Measurements from ENCODE around the gene NGDN.

NGDN gene

DNA sequence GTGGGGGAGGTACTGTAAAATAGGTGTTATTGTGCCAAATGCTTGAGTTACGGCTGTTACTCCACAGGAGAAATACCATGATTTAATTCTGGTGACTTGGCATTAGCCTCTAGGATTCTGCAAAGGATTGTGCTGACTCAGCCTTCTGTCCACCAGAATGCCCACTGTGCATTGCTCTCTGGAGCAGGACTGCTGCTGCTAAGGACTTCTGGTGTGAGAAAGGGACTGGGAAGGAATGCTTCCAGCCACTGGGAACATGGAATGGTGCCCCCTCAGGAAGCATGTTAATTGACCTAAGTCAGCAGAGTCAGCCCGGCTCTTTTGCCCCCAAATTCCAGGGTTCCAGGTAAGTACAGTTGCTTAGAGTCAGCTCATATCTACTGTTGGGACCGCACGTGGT is 49.2 kb downstream of the NGDN start:
- no peak overlapping the region for H3K4me3 ChIP-seq (ENCODE audit: control insufficient read depth, low read depth, low read length)
- DNase-seq (ENCODE audit: low read depth): no peak
- TF ChIP-seq, protein P1, sequence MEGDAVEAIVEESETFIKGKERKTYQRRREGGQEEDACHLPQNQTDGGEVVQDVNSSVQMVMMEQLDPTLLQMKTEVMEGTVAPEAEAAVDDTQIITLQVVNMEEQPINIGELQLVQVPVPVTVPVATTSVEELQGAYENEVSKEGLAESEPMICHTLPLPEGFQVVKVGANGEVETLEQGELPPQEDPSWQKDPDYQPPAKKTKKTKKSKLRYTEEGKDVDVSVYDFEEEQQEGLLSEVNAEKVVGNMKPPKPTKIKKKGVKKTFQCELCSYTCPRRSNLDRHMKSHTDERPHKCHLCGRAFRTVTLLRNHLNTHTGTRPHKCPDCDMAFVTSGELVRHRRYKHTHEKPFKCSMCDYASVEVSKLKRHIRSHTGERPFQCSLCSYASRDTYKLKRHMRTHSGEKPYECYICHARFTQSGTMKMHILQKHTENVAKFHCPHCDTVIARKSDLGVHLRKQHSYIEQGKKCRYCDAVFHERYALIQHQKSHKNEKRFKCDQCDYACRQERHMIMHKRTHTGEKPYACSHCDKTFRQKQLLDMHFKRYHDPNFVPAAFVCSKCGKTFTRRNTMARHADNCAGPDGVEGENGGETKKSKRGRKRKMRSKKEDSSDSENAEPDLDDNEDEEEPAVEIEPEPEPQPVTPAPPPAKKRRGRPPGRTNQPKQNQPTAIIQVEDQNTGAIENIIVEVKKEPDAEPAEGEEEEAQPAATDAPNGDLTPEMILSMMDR (IDR thresholded peaks at IDR 0.05; ENCODE audit: control insufficient read depth, insufficient read depth, low read depth, low read length, missing control alignments): no peak

DNA sequence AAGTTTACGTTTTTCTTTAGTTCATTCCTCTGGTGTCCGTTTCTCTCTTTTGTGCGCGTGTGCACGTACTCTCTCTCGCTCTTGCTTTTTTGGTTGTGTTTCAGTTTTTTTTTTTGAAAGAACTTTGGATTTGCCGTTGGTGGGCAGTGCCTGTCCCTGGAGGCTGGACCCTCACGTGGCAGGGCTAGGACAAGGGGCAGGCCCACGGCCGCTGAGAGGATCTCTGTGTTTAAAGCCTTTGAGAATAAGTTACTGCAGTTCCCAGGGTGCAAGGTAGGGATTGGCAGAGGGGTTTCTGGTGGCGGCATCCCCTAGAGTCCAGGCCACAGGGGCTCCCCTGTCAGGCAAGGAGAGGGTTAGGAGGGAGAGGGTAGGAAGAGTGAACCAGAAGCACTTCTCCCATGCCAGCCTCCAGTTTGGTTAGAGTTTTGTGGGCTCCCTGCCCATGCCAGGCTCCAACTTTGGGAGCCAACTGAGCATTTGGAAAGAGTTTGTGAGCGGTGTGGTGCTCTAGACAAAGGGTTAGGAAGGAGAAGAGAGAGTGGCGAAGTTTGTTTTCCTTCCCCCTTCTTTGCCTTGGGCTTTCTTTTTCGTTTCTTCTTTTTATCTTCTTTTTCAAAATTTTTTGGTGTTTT is 51.5 kb downstream of the NGDN start:
- no peak overlapping the region for H3K4me3 ChIP-seq (ENCODE audit: control insufficient read depth, low read depth, low read length)
- TF ChIP-seq, protein P1 (IDR thresholded peaks at IDR 0.05; ENCODE audit: control insufficient read depth, insufficient read depth, low read depth, low read length, missing control alignments): no peak
- no peak for DNase-seq (ENCODE audit: low read depth)

DNA sequence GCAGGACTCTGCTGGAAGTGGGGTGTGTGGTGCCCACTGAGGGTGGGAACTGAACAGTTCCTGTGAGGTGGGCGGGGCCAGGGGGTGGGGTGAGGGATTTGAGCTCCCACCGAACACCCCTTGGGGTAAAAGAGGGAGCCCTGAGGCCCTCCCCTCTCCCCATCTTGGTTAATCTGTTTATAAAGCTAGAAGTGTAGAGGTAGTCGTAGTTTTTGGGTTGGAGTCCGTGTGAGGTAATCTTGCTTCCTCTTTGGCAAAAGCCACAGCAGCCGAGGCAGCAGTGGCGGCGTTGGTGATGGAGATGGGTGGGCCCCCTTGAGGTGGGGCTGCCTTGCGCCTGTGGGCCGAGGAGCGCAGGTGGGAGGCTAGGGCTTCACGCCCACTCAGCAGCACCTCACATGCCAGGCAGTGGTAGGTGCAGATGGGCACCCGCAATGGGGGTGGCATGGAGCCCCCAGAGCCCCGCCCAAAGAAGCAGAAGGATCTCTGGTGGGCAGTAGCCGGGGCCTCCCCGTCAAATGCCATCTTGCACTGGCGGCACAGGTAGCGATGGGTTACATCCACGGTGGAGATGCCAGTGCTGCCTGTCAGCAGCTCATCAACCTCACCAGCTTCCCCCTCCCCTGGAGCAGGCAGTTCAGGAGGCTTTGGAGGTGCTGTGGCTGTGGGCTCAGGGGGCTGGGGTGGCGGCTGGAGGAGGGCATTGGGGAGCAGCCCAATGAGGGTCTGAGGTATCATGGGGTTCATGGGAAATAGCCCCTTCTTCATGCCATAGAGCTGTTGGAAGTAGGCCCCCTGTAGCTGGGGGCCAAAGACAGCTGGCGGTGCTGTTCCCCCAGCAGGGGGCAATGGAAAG is 52.5 kb downstream of the NGDN start:
- TF ChIP-seq, protein P1 (IDR thresholded peaks at IDR 0.05; ENCODE audit: control insufficient read depth, insufficient read depth, low read depth, low read length, missing control alignments): no peak
- DNase-seq (ENCODE audit: low read depth): no peak
- H3K4me3 ChIP-seq (ENCODE audit: control insufficient read depth, low read depth, low read length): no peak overlapping the region

DNA sequence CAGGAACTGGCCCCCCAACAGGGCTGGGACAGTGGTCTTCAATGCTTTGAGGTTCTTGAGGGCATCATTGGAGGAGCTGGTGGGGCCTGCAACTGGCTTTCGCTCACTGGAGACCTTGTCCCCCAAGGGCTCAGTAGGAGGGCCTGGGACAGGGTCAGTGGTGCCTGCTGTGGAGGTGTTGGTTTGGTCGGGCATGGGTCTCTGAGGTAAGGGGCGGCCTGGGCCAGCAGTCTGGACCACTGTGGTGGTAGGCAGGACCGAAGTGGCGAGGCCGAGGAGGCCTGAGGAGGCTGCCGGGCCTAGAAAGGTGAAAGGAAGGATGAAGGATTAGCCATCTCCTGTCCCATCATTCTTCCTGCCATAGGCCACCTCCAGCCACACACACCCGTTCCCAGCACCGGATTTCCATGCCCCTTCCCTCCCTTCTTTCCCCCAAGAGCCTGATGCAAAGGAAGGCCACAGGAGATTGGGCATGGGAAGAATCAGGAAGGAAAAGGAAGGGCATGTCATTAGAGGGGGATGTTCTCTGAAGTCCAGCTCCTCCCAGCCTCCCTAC is 53.2 kb downstream of the NGDN start:
- no peak for DNase-seq (ENCODE audit: low read depth)
- no peak overlapping the region for H3K4me3 ChIP-seq (ENCODE audit: control insufficient read depth, low read depth, low read length)
- TF ChIP-seq, protein P1 (IDR thresholded peaks at IDR 0.05; ENCODE audit: control insufficient read depth, insufficient read depth, low read depth, low read length, missing control alignments): no peak

DNA sequence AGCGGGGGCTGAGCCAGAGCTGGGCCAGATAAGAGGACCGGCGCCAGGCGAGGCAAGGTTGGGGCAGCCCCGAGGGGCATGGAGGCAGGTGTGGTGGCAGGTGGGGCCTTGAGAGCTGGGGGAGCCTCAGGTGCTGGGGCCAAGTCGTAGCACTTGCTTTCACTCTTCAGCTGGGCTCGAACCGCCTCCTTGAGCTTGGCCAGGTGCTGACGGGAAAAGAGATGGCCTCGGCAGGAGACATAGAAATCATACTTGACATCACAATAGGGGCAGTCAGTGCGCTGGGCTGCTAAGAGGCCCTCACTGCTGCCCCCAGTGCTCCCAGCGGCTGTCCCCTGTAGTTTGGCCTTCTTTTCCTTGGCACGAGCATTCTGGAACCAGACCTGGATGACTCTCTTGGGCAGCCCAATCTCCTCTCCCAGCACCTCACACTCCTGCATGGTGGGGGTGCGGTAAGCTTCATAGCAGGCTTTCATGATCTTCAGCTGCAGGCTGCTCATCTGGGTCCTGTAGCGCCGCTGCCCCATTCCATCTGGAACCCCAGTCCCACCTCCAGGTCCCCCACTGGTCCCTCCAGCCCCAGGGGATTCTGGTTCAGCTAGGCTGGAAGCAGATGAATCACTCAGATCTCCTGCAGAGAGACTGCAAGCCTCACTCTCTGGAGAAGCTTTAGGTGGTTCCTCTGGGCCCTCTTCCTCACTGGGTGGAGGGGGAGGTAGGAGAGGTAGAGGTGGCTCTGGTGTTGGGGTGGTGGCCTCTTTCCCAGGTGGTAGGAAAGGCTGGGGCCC is 53.9 kb downstream of the NGDN start:
- no peak for DNase-seq (ENCODE audit: low read depth)
- TF ChIP-seq, protein P1 (IDR thresholded peaks at IDR 0.05; ENCODE audit: control insufficient read depth, insufficient read depth, low read depth, low read length, missing control alignments): no peak
- no peak overlapping the region for H3K4me3 ChIP-seq (ENCODE audit: control insufficient read depth, low read depth, low read length)

DNA sequence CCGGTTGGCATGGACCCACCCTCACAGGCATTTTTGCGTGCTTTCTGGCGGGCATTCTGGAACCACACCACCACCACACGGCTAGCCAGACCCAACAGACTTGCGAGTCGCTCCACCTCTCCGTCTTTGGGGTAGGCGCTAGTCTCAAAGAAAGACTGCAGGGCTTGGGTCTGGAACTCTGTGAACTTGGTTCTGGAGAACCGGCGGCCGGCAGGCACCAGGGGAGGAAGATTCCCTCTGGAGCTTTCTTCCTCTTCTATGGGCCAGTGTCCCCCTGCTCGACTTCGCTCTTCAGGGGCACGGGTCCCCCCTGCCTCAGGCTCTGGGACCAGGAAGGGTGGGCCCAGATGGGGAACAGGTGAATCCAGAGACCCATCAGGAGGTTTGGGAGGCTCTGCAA is 55.5 kb downstream of the NGDN start:
- no peak overlapping the region for H3K4me3 ChIP-seq (ENCODE audit: control insufficient read depth, low read depth, low read length)
- no peak for DNase-seq (ENCODE audit: low read depth)
- TF ChIP-seq, protein P1 (IDR thresholded peaks at IDR 0.05; ENCODE audit: control insufficient read depth, insufficient read depth, low read depth, low read length, missing control alignments): no peak
